Osteoblast (primary cell): ENCODE results near the gene FYB2. TPM values are rescaled to one million over a fixed set of nuclear protein-coding genes. Genes with fewer than 3 reads are reported as not detected.
"Not testable (repeated sequence)": the region's sequence is repeated elsewhere in the genome, so short reads cannot be mapped to it uniquely, and the experiment has no call there.

Experiments
- DNase-seq: peaks from one replicate; pipeline ENCODE4 v3.0.0; 2011; ENCODE audit warnings: low spot score, mixed read lengths; ENCODE audit not compliant: insufficient read length; ENCODE audit errors: missing footprints
- H2AFZ ChIP-seq: 2 replicates; pipeline ENCODE4 v1.6.0; 2011; ENCODE audit warnings: mild to moderate bottlenecking, low read length
- H3K27ac ChIP-seq: 2 replicates; pipeline ENCODE4 v1.5.1; 2011; ENCODE audit warnings: mild to moderate bottlenecking, low read depth, low read length, moderate library complexity
- H3K27me3 ChIP-seq: 2 replicates; pipeline ENCODE4 v1.6.0; 2012; ENCODE audit warnings: mild to moderate bottlenecking, control low read depth, inconsistent platforms, low read length, moderate library complexity; ENCODE audit not compliant: insufficient read depth
- H3K36me3 ChIP-seq: 2 replicates; pipeline ENCODE4 v1.5.1; 2011; ENCODE audit warnings: mild to moderate bottlenecking, low read length, control low read depth, moderate library complexity; ENCODE audit not compliant: insufficient read depth
- H3K4me1 ChIP-seq: 2 replicates; pipeline ENCODE4 v1.5.1; 2011; ENCODE audit warnings: mild to moderate bottlenecking, low read length, control low read depth, moderate library complexity; ENCODE audit not compliant: insufficient read depth
- H3K4me2 ChIP-seq: 2 replicates; pipeline ENCODE4 v1.6.0; 2011; ENCODE audit warnings: mild to moderate bottlenecking, low read length; ENCODE audit not compliant: insufficient read depth
- H3K4me3 ChIP-seq: fragments of 200-600 bp; sonication (generic); 3 replicates; pipeline ENCODE4 v1.5.1; 2012; ENCODE audit warnings: mild to moderate bottlenecking, low read length, inconsistent platforms; ENCODE audit not compliant: insufficient read depth
- H3K79me2 ChIP-seq: 2 replicates; pipeline ENCODE4 v1.6.0; 2012; ENCODE audit warnings: mild to moderate bottlenecking, low read length, control low read depth, inconsistent platforms; ENCODE audit not compliant: insufficient read depth
- H3K9me3 ChIP-seq: 2 replicates; pipeline ENCODE4 v1.5.1; 2011; ENCODE audit warnings: low read depth, low read length, control low read depth
- H4K20me1 ChIP-seq: 2 replicates; pipeline ENCODE4 v1.6.0; 2012; ENCODE audit warnings: mild to moderate bottlenecking, low read length, control low read depth; ENCODE audit not compliant: insufficient read depth
- total RNA-seq: library from RNA; depleted of rRNA; stranded (reverse); fragments of >200 nt; gene quantifications from 2 replicates; pipeline ENCODE4 v1.2.3, GENCODE V29; 2012
- TF ChIP-seq, protein P1 (sequence below): IDR thresholded peaks from 2 replicates; pipeline ENCODE4 v1.5.1; 2011; ENCODE audit warnings: mild to moderate bottlenecking, low read depth, low read length, moderate library complexity; ENCODE audit errors: extremely low read depth

Gene FYB2
- total RNA-seq, 1 donor: not detected

DNA sequence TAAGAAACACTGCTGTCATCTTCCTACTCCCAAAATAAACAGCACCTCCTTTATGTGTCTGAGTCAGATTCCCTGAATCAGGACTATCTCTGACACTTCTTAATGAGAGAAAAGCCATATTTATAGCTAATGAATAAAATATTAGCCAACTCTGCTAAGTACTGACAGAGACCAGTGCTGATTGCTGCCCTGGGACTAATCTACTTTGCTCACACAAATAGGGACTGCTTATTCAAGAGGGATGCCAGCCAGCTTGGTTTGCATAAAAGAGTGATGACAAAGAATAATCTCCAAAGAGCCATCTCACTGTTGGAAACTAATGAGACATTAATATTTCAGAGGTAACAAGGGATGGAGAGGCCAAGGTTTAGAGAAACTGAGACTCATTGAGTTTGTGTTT, 36.4 kb downstream of the FYB2 start:
- Histone ChIP-seq H3K27me3 (no peaks in the 10 kb centered on the region), H3K4me2 (no peak overlapping the region), H3K36me3 (no peaks in the 10 kb centered on the region), H3K27ac (no peak overlapping the region), H3K4me3 (no peak overlapping the region), H3K9me3 (no peaks in the 10 kb centered on the region), H3K79me2 (no peaks in the 10 kb centered on the region), H3K4me1 (no peaks in the 10 kb centered on the region), H2AFZ (no peak overlapping the region), H4K20me1 (no peaks in the 10 kb centered on the region)
- TF ChIP-seq, protein P1, sequence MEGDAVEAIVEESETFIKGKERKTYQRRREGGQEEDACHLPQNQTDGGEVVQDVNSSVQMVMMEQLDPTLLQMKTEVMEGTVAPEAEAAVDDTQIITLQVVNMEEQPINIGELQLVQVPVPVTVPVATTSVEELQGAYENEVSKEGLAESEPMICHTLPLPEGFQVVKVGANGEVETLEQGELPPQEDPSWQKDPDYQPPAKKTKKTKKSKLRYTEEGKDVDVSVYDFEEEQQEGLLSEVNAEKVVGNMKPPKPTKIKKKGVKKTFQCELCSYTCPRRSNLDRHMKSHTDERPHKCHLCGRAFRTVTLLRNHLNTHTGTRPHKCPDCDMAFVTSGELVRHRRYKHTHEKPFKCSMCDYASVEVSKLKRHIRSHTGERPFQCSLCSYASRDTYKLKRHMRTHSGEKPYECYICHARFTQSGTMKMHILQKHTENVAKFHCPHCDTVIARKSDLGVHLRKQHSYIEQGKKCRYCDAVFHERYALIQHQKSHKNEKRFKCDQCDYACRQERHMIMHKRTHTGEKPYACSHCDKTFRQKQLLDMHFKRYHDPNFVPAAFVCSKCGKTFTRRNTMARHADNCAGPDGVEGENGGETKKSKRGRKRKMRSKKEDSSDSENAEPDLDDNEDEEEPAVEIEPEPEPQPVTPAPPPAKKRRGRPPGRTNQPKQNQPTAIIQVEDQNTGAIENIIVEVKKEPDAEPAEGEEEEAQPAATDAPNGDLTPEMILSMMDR: no peak
- no peak for DNase-seq

GRCh38 chr1:56780826-56781225, 38.4 kb downstream of the FYB2 start:
- no peaks in the 10 kb centered on the region for H3K4me1 ChIP-seq
- no peak overlapping the region for H3K4me3 ChIP-seq
- DNase-seq: no peak
- H3K27me3 ChIP-seq: no peaks in the 10 kb centered on the region
- TF ChIP-seq, protein P1: no peak
- H4K20me1 ChIP-seq: no peaks in the 10 kb centered on the region
- no peaks in the 10 kb centered on the region for H3K36me3 ChIP-seq
- H3K4me2 ChIP-seq: no peak overlapping the region
- no peak overlapping the region for H3K27ac ChIP-seq
- no peaks in the 10 kb centered on the region for H3K9me3 ChIP-seq
- H2AFZ ChIP-seq: no peak overlapping the region
- H3K79me2 ChIP-seq: no peaks in the 10 kb centered on the region

- Histone ChIP-seq H3K4me2 (no peak overlapping the region), H3K36me3 (no peaks in the 10 kb centered on the region), H2AFZ (no peak overlapping the region), H3K27me3 (no peaks in the 10 kb centered on the region), H3K9me3 (no peaks in the 10 kb centered on the region), H3K4me1 (no peaks in the 10 kb centered on the region), H3K27ac (no peak overlapping the region), H3K4me3 (no peak overlapping the region), H4K20me1 (no peaks in the 10 kb centered on the region), H3K79me2 (no peaks in the 10 kb centered on the region)
- TF ChIP-seq, protein P1: no peak
- no peak for DNase-seq
These were observed 39.0 kb downstream of the FYB2 start for GRCh38 chr1:56780128-56780750.

- no peak overlapping the region for H3K4me3 ChIP-seq
- no peak for DNase-seq
- TF ChIP-seq, protein P1: no peak
These were observed 41.2 kb downstream of the FYB2 start for GRCh38 chr1:56777972-56778371.

DNA sequence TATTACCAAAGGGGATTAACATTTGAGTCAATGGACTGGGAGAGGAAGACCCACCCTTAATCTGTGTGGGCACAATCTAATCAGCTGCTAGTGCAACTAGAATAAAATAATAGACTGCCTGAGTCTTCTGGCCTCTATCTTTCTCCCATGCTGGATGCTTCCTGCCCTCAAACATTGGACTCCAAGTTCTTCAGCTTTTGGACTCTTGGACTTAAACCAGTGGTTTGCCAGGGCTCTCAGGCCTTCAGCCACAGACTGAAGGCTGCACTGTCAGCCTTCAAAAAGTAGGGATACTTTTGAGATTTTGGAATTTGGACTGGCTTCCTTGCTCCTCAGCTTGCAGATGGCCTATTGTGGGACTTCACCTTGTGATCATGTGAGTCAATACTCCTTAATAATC, 44.5 kb downstream of the FYB2 start:
- H3K36me3 ChIP-seq, H3K27me3 ChIP-seq, H3K27ac ChIP-seq, H3K79me2 ChIP-seq, H3K4me2 ChIP-seq, H3K4me3 ChIP-seq, H3K4me1 ChIP-seq, H4K20me1 ChIP-seq, DNase-seq, H3K9me3 ChIP-seq, H2AFZ ChIP-seq: not testable (repeated sequence)

More at GRCh38 chr1:56777972-56778371, 41.2 kb downstream of the FYB2 start:
- Histone ChIP-seq H3K4me1 (no peaks in the 10 kb centered on the region), H3K27me3 (no peaks in the 10 kb centered on the region), H3K36me3 (no peaks in the 10 kb centered on the region), H4K20me1 (no peaks in the 10 kb centered on the region), H3K9me3 (no peaks in the 10 kb centered on the region), H3K79me2 (no peaks in the 10 kb centered on the region), H2AFZ (no peak overlapping the region), H3K4me2 (no peak overlapping the region), H3K27ac (no peak overlapping the region)
